ENCODE measurements around the gene ZNF627.
"Not testable (repeated sequence)": the region's sequence is repeated elsewhere in the genome, so short reads cannot be mapped to it uniquely, and the experiment has no call there.

ZNF627 gene

DNA sequence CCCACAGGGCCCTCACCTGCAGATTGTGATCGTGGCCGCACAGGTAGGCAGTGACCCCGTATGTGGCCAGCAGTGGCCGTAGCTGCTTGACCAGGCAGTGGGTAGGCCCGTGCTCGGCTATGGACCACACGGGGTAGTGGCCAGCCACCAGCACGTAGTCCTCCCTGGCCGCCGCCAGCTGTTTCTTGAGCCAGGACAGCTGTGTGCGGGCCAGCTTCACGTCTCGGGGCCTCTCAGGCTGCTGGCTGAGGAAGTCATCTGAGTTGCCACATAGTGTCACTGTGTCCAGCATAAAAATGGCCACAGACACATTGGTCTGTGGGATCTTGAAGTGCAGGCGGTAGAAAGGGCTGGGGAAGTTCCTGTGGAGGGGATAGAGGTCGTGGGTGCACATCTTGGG, 21.1 kb upstream of the ZNF627 start:
- DNase-seq = no peak

DNA sequence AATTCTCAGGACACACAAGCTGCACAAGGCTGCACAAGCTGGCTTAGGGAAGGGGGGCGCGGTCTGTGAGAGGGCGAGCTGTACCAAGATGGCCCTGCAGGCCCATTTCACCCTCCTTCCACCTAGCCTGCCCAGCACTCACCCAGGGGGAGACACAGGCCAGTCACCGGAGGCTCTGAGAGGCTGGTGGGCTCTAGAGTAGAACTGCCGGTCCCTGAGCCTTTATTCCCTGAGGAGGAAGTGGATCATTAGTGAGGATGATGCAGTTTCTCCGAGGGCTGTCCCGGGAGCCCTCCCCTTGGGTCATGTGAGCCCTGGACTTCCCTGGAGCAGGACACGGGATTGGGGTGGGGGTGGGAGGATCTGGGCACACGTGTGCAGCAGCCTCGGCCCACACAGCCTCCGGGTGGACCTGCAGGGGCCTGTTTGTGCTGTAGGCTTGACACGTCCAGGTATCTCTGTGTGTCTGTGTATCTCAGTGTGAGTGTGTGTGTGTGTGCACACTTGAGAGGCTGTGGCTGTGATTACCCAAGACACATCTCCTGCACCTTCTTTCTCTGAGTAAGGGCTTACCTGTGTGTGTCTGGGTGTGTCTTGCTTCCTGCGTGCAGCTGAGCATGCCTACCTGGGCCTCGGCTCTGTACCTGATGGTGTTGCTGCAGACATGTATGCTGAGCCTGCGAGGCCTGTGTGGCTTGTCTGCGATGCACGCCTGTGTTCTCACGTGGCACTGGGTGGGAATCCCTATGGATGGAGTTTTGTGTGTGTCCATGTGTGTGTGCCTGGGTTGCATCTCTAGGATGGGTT, 19.6 kb upstream of the ZNF627 start, which contains the start of gene ACP5:
Gene ACP5 (minus strand): TSS at position 195 of the 807 bp plus-strand sequence. CDS start 328 bp downstream, outside the sequence.
- DNase-seq = no peak

DNA sequence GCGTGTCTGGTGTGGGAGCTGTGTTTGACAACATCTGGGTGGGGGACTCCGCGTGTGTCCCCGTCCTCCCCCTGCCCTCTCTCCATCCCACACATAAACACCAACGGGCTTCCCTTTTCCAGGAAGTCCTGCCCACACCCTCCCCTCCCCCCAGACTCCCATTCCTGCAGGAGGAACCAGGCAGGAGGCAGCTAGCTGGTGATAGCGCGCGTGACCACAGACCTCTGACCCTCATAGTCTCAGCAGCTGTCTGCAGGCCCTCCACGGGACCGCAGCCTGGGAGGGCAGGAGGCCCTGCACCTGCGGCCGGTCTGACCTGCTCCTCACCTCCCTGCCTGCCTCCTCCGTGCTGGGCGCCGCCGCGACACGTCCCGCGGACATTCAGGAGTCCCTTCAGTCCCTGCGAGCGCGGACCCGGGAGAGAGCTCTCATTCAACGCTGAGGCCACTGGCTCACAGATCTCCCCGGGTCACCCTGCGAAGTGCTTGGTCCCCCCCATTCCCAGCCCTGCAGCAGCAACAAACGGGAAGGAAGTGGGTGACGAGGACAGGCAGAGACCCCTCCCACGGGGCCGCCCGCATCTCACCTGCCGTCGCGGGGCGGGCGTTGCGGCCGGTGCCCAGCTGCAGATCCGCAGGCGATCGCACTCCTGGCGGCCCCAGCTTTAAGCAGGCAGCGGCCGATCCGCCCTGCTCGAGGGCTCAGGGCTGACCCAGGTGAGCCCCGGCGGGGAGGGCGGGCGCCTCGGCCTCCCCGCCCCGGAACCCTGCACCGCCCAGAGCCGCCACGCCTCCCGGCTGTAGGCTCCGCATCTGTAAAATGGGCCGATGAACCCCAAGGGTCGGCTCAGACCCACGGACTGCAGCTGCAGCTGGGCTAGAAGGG, 18.8 kb upstream of the ZNF627 start:
- DNase-seq = peak; percentile 50

DNA sequence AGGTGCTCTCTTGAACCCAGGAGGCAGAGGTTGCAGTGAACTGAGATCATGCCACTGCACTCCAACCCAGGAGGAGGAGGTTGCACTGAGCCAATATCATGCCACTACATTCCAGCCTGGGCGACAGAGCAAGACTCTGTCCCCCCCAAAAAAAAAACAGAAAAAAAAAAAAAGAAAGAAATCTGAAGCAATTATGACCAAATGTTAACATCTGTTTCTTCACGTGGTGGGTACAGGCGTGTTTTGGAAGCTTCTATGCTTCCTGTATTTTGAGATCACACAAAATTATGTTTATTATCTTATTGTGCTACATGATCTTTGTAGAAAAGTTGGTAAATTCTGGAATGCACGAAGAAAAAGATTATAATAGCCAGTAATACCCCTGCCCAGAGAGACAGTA, 17.2 kb upstream of the ZNF627 start:
- DNase-seq = no peak

DNA sequence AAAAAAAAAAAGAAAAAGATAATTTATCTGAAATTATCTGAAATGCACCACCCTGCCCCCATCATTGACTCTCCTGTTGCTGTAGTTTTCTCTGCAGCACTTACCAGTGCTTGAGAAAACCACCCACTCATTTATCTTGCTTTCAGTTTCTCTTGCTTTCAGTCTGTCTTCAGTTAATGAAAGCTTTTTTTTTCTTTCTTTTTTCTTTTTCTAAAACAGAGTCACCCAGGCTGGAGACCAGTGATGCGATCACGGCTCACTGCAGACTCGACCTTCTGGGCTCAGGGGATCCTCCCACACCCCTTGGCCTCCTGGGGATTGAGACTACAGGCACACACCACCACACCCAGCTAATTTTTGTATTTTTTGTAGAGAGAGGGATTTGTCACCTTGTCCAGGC, 15.5 kb upstream of the ZNF627 start:
- no peak for DNase-seq

DNA sequence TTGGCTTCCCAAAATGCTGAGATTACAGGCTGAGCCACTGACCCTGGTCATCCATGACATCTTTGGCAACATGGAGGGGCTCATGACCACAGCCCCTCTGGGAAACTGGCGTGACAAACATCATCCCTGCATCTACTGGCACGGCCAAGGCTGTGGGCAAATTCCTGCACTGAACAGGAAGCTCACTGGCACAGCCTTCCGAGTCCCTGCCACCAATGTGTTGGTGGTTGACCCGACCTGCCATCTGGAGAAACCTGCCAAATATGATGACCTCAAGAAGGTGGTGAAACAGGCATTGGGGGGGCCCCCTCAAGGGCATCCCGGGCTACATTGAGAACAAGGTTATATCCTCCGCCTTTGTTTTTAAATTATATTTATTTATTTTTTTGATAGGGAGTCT, 11.0 kb upstream of the ZNF627 start:
- DNase-seq = no peak

DNA sequence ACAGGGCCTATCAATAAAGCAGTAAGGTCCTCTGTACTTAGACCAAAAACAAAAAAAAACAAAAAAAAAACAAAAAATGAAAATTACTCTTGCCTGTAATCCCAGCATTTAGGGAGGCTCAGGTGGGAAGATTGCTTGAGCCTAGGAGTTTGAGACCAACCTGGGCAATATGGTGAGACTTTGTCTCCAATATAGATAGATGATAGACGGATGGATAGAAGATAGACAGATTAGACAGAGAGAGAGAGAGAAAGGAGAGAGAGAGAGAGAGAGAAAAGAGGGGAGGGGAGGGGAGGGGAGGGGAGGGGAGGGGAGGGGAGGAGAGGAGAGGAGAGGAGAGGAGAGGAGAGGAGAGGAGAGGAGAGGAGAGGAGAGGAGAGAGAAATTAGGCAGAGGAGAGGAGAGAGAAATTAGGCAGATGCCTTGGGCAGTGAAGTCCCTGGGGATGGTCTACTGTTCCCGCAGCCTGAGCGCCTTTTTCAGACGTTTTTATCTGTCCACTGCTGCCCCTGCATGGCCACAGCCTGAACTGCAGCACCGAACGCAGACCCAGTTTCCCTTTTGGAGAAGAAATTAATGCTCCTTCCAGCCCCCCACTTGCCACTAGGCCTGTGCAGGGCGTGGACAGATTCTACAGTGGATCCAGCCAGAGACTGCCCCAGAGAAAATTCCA, 9.8 kb upstream of the ZNF627 start:
- peak; percentile 84 for DNase-seq

DNA sequence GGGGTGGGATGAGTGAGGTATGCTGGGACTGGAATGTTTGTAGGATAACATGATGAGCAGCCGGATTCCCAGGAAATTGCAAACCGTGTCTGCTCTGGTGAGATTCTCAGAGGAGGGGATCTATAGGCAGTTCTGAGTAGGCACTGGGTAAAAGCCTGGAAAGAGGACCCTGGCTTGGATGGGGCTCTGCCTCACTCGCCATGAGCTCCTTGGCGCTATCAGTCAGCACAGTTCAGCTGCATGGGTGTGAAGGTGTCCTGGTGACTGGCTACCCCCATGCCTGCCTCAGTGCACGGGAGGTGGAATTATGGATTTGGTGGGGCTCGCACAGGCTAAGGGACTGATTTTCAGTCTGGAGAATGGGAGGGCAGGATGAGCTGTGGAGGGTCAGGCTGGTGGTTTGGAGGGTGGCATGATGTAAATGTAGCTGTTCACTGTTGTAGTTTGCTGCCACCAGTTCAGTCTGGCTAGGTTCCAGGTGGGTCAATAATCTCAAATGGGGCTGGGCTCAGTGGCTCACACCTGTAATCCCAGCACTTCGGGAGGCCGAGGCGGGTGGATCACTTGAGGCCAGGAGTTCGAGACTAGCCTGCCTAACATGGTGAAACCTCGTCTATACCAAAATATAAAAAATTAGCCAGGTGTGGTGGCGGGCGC, 9.2 kb upstream of the ZNF627 start:
- no peak for DNase-seq

DNA sequence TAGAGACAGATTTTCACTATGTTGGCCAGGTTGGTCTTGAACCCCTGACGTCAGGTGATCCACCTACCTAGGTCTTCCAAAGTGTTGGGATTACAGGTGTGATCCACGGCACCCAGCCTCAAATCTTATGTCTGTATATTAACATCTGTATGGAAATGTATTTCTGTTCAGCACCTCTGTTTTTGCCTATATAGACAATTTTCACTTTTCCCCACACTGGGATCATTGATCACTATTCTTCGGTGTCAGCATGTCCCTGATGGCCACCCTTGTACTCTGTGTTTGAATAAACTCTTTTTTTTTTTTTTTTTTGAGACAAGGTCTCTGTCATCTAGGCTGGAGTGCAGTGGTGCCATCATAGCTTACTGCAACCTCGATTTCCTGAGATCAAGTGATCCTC, 3.2 kb upstream of the ZNF627 start:
- no peak for DNase-seq

DNA sequence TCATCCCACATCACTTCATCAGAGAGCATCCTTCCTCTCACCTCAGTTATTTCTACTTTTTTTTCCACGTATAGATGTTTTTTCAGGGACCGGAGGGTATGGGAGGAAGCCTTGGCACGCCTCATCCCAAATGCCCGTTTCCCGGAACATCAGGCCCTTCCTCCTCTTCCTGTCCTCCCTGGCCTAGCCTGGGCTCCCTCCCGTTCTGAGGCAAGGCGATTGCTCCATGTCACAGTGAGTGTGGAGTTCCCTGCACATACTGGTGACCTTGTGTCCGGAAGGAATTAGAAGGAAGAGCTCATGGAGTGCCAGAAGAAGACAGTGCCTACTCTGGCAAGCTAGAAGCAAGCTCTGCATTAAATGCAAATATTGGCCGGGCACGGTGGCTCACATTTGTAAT, 1.1 kb upstream of the ZNF627 start:
- no peak for DNase-seq

DNA sequence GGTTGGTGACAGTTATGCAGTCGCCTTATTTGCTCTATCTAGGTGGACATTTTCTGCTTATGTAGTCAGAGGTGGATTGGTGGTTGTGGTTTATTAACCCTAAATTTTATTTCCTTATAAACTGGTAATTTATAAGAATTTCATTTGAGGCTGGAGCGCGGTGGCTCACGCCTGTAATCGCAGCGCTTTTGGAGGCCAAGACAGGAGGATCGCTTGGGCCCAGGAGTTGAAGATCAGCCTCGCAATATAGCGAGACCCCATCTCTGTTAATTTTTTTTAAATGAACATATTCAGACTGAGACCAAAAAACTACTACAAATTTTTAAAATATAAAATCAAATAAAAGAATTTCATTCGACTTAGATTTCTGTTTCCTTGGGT, 810 bp downstream of the ZNF627 start:
- no peak for DNase-seq

DNA sequence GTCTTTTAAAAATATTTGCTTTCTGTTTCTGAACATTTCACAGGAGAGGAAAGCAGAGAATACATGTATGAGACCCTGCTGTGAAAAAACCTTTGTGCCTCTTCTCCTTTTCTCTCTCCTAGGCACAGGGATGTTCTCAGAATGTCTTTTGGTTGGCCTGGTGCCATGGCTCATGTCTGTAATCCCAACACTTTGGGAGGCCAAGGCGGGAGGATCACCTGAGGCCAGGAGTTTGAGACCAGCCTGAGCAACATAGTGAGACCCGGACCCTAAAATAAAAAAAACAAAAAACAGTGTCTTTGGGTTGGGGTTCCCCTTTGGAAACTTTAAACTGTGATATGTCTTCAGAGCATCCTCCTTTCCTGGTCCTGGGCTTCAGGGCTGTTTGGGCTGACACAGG, 1.5 kb downstream of the ZNF627 start:
- no peak for DNase-seq

DNA sequence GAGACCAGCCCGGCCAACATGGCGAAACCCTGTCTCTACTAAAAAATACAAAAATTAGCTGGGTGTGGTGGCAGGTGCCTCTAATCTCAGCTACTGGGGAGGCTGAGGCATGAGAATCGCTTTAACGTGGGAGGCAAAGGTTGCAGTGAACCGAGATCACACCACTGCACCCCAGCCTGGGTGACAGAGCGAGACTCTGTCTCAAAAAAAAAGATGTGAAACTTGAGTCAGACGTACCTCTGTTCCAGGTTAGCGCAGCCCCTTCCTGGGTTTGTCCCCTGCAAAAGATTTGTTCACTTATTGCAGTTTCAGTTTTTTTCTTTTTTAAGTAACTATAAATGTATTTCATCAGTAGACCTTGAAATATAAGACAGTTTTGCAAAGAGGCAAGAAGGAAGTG, 2.4 kb downstream of the ZNF627 start:
- DNase-seq = not testable (repeated sequence)

DNA sequence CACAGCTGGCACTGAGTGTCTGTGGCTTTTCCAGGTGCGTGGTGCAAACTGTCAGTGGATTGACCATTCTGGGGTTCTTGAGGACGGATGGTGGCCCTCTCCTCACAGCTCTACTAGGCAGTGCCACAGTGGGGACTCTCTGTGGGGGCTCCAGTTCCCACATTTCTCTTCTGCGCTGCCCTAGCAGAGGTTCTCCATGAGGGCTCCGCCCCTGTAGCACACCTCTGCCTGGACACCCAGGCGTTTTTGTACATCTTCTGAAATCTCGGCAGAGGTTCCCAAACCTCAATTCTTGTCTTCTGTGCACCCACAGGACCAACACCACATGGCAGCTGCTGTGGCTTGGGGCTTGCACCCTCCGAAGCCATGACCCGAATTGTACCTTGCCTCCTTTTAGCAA, 9.2 kb downstream of the ZNF627 start:
- no peak for DNase-seq

DNA sequence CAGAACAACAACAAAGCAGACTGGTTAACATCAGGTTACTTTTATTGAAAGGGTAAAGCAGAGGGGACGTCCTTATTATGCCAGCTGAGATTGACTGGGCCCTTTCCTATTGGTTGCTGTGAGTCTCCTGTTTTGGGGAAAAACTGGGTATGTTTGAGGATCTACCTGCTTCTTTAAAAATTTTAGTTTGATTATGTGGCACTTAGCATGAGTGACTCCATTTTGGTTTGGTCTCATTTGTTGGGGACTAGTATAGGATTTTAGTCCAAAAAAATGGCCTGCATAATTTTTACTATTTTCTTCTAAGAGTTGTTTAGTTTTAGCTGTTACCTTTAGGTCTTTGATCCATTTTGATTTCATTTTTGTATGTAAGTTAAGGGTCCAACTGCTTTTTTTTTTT, 14.4 kb downstream of the ZNF627 start:
- no peak for DNase-seq

DNA sequence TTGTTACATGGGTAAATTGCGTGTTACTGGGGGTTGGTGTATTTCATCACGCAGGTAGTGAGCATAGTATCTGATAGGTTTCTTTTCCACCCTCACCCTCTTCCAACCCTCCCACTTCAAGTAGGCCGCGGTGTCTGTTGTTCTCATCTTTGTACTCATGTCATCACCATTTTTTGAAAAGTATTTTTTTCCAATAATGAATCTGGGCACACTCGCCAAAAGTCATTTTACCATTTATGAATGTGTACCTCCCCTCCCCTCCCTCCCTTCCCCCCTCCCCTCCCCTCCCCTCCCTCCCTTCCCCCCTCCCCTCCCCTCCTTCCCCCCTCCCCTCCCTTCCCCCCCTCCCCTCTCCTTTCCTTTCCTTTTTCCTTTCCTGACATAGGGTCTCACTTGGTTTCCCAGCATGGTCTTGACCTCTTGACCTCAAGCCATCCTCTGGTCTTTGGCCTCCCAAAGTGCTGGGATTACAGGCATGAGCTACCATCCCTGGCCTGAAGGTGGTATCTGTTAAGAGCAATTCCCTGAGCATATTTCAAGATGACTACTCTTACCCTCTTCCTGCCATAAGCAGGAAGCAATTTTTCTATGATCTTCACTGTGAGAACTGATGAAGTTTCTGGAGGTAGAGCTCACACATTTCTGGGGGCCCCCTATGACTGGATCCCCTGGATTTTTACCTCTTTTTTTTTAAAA, 15.7 kb downstream of the ZNF627 start:
- no peak for DNase-seq

DNA sequence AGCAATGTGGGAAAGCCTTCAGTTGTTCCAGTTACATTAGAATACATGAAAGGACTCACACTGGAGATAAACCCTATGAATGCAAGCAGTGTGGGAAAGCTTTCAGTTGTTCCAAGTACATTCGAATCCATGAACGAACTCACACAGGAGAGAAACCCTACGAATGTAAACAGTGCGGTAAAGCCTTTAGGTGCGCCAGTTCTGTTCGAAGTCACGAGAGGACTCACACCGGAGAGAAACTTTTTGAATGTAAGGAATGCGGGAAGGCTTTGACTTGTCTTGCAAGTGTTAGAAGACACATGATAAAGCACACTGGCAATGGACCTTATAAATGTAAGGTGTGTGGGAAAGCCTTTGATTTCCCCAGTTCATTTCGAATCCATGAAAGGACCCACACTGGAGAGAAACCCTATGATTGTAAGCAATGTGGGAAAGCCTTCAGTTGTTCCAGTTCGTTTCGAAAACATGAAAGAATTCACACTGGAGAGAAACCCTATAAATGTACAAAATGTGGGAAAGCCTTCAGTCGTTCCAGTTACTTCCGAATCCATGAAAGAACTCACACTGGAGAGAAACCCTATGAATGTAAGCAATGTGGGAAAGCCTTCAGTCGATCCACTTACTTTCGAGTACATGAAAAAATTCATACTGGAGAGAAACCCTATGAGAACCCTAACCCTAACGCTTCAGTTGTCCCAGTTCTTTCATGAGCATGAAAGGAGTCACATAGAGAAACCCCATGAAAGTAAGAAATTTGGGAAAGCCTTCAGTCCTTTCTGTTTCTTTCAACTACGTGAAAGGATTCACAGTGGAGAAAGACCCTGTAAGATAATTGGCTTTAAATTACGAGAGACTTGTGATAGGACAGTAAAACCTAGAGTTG, 20.1 kb downstream of the ZNF627 start:
- no peak for DNase-seq

DNA sequence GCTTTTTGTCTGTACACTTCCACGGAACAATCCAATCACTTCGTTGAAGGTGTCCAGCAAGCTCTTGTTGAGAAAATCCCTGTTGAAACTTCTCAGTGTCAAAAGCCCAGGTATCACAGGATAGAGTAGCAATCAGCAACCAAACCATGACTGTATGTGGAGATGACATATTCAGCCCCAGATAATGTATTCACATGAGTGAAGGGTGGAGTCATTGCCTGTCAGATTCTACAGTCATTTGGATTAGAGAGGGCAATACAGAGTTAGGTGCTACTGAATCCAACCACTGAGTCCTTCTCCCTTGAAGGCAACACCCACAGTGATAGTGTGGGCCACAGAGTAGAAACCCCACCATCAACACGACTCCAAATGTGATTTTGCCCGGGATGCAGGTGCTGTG, 23.3 kb downstream of the ZNF627 start:
- DNase-seq = no peak

DNA sequence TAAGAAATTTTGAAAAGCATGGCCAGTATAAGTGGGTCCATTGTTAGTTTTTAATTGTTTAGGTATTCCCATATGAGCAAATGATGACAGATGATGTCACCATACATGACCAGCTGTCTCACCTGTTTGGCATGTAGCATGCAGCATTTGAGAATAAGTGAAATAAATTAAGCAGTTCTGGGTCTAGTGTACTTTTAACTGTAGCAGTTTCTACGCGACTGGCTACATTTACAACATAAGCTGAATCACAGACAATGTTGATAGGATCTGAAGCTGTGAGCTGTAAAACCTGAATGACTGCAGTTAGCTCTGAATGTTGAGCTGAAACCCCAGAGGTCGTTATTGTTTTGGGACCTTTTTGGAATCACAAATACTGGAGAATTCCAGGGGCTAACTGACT, 25.1 kb downstream of the ZNF627 start:
- not testable (repeated sequence) for DNase-seq

DNA sequence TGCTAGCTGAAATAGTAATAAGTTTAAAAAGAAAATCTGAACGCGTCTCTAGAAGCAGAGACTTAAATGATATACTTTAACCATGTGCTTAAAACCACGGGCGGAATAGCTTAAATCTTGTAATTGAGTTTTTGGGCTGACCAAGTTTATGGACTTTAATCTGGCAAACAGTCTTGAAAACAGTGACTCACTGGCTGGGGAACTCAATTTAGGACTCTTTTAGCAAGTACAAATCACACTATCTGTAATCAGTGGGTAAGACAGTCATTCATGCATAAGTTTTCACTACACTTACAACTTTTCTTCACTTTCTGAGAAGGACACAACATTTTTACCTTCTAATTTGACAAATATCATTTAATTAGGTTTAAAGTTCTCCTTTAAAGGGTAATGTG, 26.8 kb downstream of the ZNF627 start:
- DNase-seq = no peak

DNA sequence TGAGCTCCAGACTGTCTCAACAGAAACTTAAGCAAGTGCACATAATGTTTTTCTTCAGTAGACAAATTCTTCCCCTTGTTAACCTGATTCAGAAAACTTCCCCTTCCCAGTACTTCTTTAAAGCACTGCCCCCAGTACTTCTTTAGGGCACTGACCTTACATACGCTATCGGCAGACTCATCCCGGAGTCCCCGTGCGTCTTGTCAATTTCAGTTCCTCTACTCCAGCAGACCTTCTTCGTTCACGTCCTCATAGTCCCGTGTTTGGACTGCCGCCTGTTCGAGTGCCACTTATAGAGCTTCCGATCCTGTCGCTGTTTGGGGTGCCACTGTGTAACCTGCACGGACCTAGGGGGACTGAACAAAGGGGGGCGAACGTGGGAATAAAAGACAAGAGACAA, 29.0 kb downstream of the ZNF627 start:
- DNase-seq = no peak
